Activated naive CD4-positive, alpha-beta T cell treated with anti-CD3 and anti-CD28 coated beads for 36 hours (primary cell): ENCODE measurements around the gene ACTR3C. TPM values are rescaled to one million over a fixed set of nuclear protein-coding genes. Genes with fewer than 3 reads are reported as not detected.

Source experiments
- CTCF ChIA-PET: fragments of 350-600 bp; sonication (Branson Sonifier 250); formaldehyde crosslinking; loops from one replicate; lab custom pipeline; 2021; ENCODE audit warnings: antibody characterized with exemption; lab: Charles Lee
- DNase-seq: peaks from one replicate; pipeline ENCODE4 v3.0.0-alpha.2; 2020
- H3K27ac Mint-ChIP-seq: one replicate; pipeline ENCODE4 v1.8.0; 2021; ENCODE audit warnings: mild to moderate bottlenecking, mixed read lengths
- H3K27me3 Mint-ChIP-seq: one replicate; pipeline ENCODE4 v1.8.0; 2021; ENCODE audit warnings: low read depth, mixed read lengths
- H3K36me3 Mint-ChIP-seq: one replicate; pipeline ENCODE4 v1.8.0; 2021; ENCODE audit warnings: low read depth, mixed read lengths
- H3K4me1 Mint-ChIP-seq: one replicate; pipeline ENCODE4 v1.8.0; 2021; ENCODE audit warnings: low read depth, mixed read lengths
- H3K4me3 Mint-ChIP-seq: one replicate; pipeline ENCODE4 v1.8.0; 2021; ENCODE audit warnings: mild to moderate bottlenecking, moderate library complexity, mixed read lengths
- H3K9me3 Mint-ChIP-seq: one replicate; pipeline ENCODE4 v1.8.0; 2021; ENCODE audit warnings: mixed read lengths
- intact Hi-C: fragments of 100-400 bp; cut with micrococcal nuclease; formaldehyde crosslinking; loops from one replicate; pipeline ENCODE4 v1.15.1; 2023
- total RNA-seq, 2 experiments: library from RNA; stranded (reverse); gene quantifications; one replicate each; pipeline ENCODE4 v1.2.3, GENCODE V29; 2021

Gene ACTR3C
- total RNA-seq, 2 experiments from 2014 or later, result 3.1 to 3.4 TPM

- H3K4me3 Mint-ChIP-seq, result peak overlapping the region; percentile 72
Observed at GRCh38 chr7:150357771-150358427, 34.6 kb upstream of the ACTR3C start.

GRCh38 chr7:150357270-150357669 lies 33.9 kb upstream of the ACTR3C start:
- H3K27ac Mint-ChIP-seq, result peak overlapping the region; percentile 84
- no peaks in the 10 kb centered on the region for H3K9me3 Mint-ChIP-seq
- peak; percentile 82 for DNase-seq
- intact Hi-C loops, result loop anchor here (1.0 to 5.0 kb wide), 8 partner anchors 11 to 485 kb away; partner anchors contain the start of genes ACTR3C, ATP6V0E2, LRRC61 and REPIN1
- CTCF ChIA-PET, result interaction anchor here (0.6 to 4.7 kb wide), 12 partner anchors 10 to 89 kb away, joined by 3 to 22 read pairs (median 4); partner anchors contain the start of gene REPIN1
- peaks cover 41% of the 10 kb centered on the region for H3K4me1 Mint-ChIP-seq
- no peaks in the 10 kb centered on the region for H3K36me3 Mint-ChIP-seq
- H3K27me3 Mint-ChIP-seq, result no peaks in the 10 kb centered on the region
- H3K4me3 Mint-ChIP-seq, result peak overlapping the region; percentile 72

More at GRCh38 chr7:150357771-150358427, 34.6 kb upstream of the ACTR3C start:
- Mint-ChIP-seq H3K27me3 (no peaks in the 10 kb centered on the region), H3K27ac (peak overlapping the region; percentile 84), H3K9me3 (no peaks in the 10 kb centered on the region), H3K4me1 (peaks cover 43% of the 10 kb centered on the region), H3K36me3 (no peaks in the 10 kb centered on the region)
- no peak for DNase-seq
- intact Hi-C loops, result loop anchor here (1.0 to 5.0 kb wide), 8 partner anchors 10 to 486 kb away; partner anchors contain the start of genes ACTR3C, ATP6V0E2, LRRC61 and REPIN1
- CTCF ChIA-PET, result interaction anchor here (0.6 to 4.7 kb wide), 9 partner anchors 9 to 253 kb away, joined by 3 to 22 read pairs (median 4); partner anchors contain the start of gene REPIN1

- intact Hi-C loops, result loop anchor here (1.0 to 5.0 kb wide), 5 partner anchors 34 to 484 kb away; partner anchors contain the start of genes ACTR3C, ATP6V0E2 and LRRC61
- no peaks in the 10 kb centered on the region for H3K36me3 Mint-ChIP-seq
- no peak overlapping the region for H3K27ac Mint-ChIP-seq
- no peak overlapping the region for H3K4me3 Mint-ChIP-seq
- CTCF ChIA-PET, result interaction anchor here (0.6 to 4.7 kb wide), 20 partner anchors 10 to 422 kb away, joined by 3 to 22 read pairs (median 4); partner anchors contain the start of gene REPIN1
- DNase-seq, result peak; percentile 28
- H3K27me3 Mint-ChIP-seq, result no peaks in the 10 kb centered on the region
- H3K9me3 Mint-ChIP-seq, result no peaks in the 10 kb centered on the region
- H3K4me1 Mint-ChIP-seq, result peaks cover 40% of the 10 kb centered on the region
Observed at GRCh38 chr7:150356265-150356897, 33.0 kb upstream of the ACTR3C start.

GRCh38 chr7:150355666-150356059 lies 32.3 kb upstream of the ACTR3C start:
- no peaks in the 10 kb centered on the region for H3K36me3 Mint-ChIP-seq
- no peak for DNase-seq
- no peak overlapping the region for H3K4me3 Mint-ChIP-seq
- intact Hi-C loops, result loop anchor here (1.0 to 5.0 kb wide), 5 partner anchors 33 to 483 kb away; partner anchors contain the start of genes ACTR3C, ATP6V0E2 and LRRC61
- no peaks in the 10 kb centered on the region for H3K9me3 Mint-ChIP-seq
- H3K27ac Mint-ChIP-seq, result no peak overlapping the region
- CTCF ChIA-PET, result interaction anchor here (0.6 to 4.7 kb wide), 21 partner anchors 9 to 521 kb away, joined by 3 to 22 read pairs (median 4); partner anchors contain the start of gene REPIN1
- peaks cover 40% of the 10 kb centered on the region for H3K4me1 Mint-ChIP-seq
- H3K27me3 Mint-ChIP-seq, result no peaks in the 10 kb centered on the region

- Mint-ChIP-seq H3K27ac (no peak overlapping the region), H3K36me3 (no peaks in the 10 kb centered on the region), H3K4me1 (peaks cover 8% of the 10 kb centered on the region), H3K9me3 (no peaks in the 10 kb centered on the region), H3K27me3 (no peaks in the 10 kb centered on the region), H3K4me3 (no peak overlapping the region)
- intact Hi-C loops, result no loop called here
- no peak for DNase-seq
- CTCF ChIA-PET, result interaction anchor here (0.6 to 1.1 kb wide), 3 partner anchors 70 to 1158 kb away, joined by 3 to 6 read pairs (median 4); no protein-coding TSS in a partner anchor
Observed at GRCh38 chr7:150351587-150352194, 28.3 kb upstream of the ACTR3C start.

GRCh38 chr7:150346922-150347321 lies 23.6 kb upstream of the ACTR3C start:
- no peaks in the 10 kb centered on the region for H3K36me3 Mint-ChIP-seq
- CTCF ChIA-PET, result interaction anchor here (1.6 kb wide), 1 partner anchor 10 kb away, joined by 10 read pairs; no protein-coding TSS in a partner anchor
- H3K27ac Mint-ChIP-seq, result no peak overlapping the region
- H3K9me3 Mint-ChIP-seq, result peaks cover 4% of the 10 kb centered on the region
- peaks cover 9% of the 10 kb centered on the region for H3K27me3 Mint-ChIP-seq
- no peak for DNase-seq
- intact Hi-C loops, result no loop called here
- H3K4me3 Mint-ChIP-seq, result no peak overlapping the region
- peaks cover 1% of the 10 kb centered on the region for H3K4me1 Mint-ChIP-seq

- peaks cover 4% of the 10 kb centered on the region for H3K9me3 Mint-ChIP-seq
- intact Hi-C loops, result no loop called here
- H3K27me3 Mint-ChIP-seq, result peaks cover 17% of the 10 kb centered on the region
- H3K4me1 Mint-ChIP-seq, result peaks cover 4% of the 10 kb centered on the region
- DNase-seq, result no peak
- CTCF ChIA-PET, result no interaction called here
- no peaks in the 10 kb centered on the region for H3K36me3 Mint-ChIP-seq
- H3K4me3 Mint-ChIP-seq, result no peak overlapping the region
- H3K27ac Mint-ChIP-seq, result no peak overlapping the region
Observed at GRCh38 chr7:150345012-150345411, 21.7 kb upstream of the ACTR3C start.

- Mint-ChIP-seq H3K27ac (no peak overlapping the region), H3K9me3 (peaks cover 4% of the 10 kb centered on the region), H3K36me3 (no peaks in the 10 kb centered on the region), H3K4me3 (no peak overlapping the region), H3K4me1 (peaks cover 4% of the 10 kb centered on the region), H3K27me3 (peaks cover 21% of the 10 kb centered on the region)
- no peak for DNase-seq
- CTCF ChIA-PET, result interaction anchor here (0.8 to 1.5 kb wide), 2 partner anchors 9 to 12 kb away, joined by 4 to 11 read pairs; no protein-coding TSS in a partner anchor
- intact Hi-C loops, result no loop called here
Observed at GRCh38 chr7:150344299-150344698, 21.0 kb upstream of the ACTR3C start.

GRCh38 chr7:150343225-150343624 lies 19.9 kb upstream of the ACTR3C start:
- intact Hi-C loops, result loop anchor here (2.0 kb wide), 1 partner anchor 16 kb away; no protein-coding TSS in a partner anchor
- H3K36me3 Mint-ChIP-seq, result no peaks in the 10 kb centered on the region
- peaks cover 4% of the 10 kb centered on the region for H3K9me3 Mint-ChIP-seq
- H3K27ac Mint-ChIP-seq, result no peak overlapping the region
- CTCF ChIA-PET, result interaction anchor here (0.8 to 1.5 kb wide), 2 partner anchors 8 to 13 kb away, joined by 4 to 11 read pairs; no protein-coding TSS in a partner anchor
- H3K4me3 Mint-ChIP-seq, result no peak overlapping the region
- H3K27me3 Mint-ChIP-seq, result peaks cover 23% of the 10 kb centered on the region
- DNase-seq, result no peak
- peaks cover 4% of the 10 kb centered on the region for H3K4me1 Mint-ChIP-seq

GRCh38 chr7:150342121-150342408 lies 18.7 kb upstream of the ACTR3C start:
- Mint-ChIP-seq H3K36me3 (peaks cover 7% of the 10 kb centered on the region), H3K4me1 (peaks cover 4% of the 10 kb centered on the region), H3K27ac (no peak overlapping the region), H3K9me3 (peaks cover 4% of the 10 kb centered on the region), H3K4me3 (no peak overlapping the region), H3K27me3 (peaks cover 23% of the 10 kb centered on the region)
- intact Hi-C loops, result loop anchor here (2.0 kb wide), 1 partner anchor 15 kb away; no protein-coding TSS in a partner anchor
- CTCF ChIA-PET, result no interaction called here
- no peak for DNase-seq

GRCh38 chr7:150341263-150342120 lies 18.1 kb upstream of the ACTR3C start, which contains the start of gene RARRES2:
Gene RARRES2, minus strand, starts transcription at chr7:150341629. Its CDS starts 1,020 bp downstream, at chr7:150340609.
- Mint-ChIP-seq H3K27me3 (peaks cover 23% of the 10 kb centered on the region), H3K4me1 (peaks cover 4% of the 10 kb centered on the region), H3K9me3 (peaks cover 4% of the 10 kb centered on the region), H3K27ac (no peak within 1 kb of the TSS), H3K4me3 (no peak within 1 kb of the TSS), H3K36me3 (peaks cover 7% of the 10 kb centered on the region)
- CTCF ChIA-PET, result no interaction called here
- no peak for DNase-seq
- intact Hi-C loops, result loop anchor here (2.0 kb wide), 1 partner anchor 15 kb away; no protein-coding TSS in a partner anchor
